ENCODE data around the gene PSMD1.

Gene PSMD1

DNA sequence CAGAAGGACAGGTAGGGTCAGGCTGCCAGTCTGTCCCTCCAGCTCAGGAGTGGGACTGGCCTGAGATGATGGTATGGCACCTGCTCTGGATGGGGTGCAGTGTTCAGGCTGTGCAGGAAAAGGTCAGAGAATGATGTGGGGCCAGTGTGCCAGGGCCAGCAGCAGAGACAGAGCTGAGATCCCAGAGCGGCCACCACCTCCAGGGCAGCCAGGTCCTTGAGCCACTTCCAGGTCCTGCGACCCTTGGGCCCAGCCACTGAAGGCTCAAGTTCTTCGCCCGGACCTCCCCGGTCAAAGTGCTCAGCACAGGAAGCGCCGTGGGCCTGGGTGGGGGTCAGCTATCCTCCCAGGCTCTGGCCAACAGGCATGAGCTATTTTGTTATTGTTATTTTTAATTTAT, 129.7 kb downstream of the PSMD1 start:
- no peak overlapping the region for H3K9ac ChIP-seq (ENCODE audit: low read length)

DNA sequence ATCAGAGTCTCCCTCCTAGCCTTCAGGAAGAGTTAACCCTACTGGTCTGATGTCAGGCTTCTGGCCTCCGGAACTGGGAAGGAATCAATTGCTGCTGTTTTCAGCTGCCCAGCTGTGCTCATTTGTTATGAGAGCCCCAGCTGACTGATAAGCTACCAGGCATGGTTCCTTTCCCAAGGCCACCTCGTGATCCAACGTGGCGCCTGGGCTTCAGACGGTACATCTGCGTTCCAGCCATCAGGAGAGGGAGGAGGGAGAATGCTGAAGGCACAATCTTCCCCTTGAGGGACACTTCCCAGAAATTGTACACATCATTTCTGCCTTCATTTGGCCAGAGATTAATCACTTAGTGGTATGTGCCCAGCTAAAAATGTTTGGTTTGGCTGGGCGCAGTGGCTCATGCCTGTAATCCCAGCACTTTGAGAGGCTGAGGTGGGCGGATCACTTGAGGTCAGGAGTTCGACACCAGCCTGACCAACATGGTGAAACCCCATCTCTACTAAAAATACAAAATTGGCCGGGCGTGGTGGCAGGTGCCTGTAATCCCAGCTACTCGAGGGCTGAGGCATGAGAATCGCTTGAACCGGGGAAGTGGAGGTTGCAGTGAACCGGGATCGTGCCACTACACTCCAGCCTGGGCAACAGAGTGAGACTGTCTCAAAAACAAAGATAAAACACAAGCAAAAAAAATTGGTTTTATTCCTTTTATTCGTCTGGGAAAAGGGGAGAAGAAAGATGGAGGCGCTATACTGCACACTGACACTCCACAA, 131.3 kb downstream of the PSMD1 start:
- H3K9me3 ChIP-seq (ENCODE audit: insufficient read depth, low read length) = no peaks in the 10 kb centered on the region
- 0 out of 2 replicates have a peak, but pooled peaks cover 1% of the 10 kb centered on the region for H3F3A ChIP-seq (ENCODE audit: insufficient read depth)
- no peaks in the 10 kb centered on the region for H3K9me2 ChIP-seq (replicated peaks; ENCODE audit: insufficient read depth, low read length)
- TF ChIP-seq, protein P1, sequence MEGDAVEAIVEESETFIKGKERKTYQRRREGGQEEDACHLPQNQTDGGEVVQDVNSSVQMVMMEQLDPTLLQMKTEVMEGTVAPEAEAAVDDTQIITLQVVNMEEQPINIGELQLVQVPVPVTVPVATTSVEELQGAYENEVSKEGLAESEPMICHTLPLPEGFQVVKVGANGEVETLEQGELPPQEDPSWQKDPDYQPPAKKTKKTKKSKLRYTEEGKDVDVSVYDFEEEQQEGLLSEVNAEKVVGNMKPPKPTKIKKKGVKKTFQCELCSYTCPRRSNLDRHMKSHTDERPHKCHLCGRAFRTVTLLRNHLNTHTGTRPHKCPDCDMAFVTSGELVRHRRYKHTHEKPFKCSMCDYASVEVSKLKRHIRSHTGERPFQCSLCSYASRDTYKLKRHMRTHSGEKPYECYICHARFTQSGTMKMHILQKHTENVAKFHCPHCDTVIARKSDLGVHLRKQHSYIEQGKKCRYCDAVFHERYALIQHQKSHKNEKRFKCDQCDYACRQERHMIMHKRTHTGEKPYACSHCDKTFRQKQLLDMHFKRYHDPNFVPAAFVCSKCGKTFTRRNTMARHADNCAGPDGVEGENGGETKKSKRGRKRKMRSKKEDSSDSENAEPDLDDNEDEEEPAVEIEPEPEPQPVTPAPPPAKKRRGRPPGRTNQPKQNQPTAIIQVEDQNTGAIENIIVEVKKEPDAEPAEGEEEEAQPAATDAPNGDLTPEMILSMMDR (IDR thresholded peaks at IDR 0.05; ENCODE audit: insufficient read depth, low read length, poor library complexity, severe bottlenecking) = no peak
- no peak for TF ChIP-seq EZH2phosphoT487 (conservative IDR thresholded peaks at IDR 0.05; ENCODE audit: low read length)
- H3K27me3 ChIP-seq (ENCODE audit: low read length) = no peaks in the 10 kb centered on the region
- H3K4me2 ChIP-seq (ENCODE audit: low read depth, low read length, poor library complexity, severe bottlenecking) = no peak overlapping the region
- H3K36me3 ChIP-seq (ENCODE audit: low read length) = no peaks in the 10 kb centered on the region
- no peaks in the 10 kb centered on the region for H3K79me2 ChIP-seq (ENCODE audit: insufficient read depth, low read length)
- H2AFZ ChIP-seq (ENCODE audit: low read depth, low read length, severe bottlenecking) = no peak overlapping the region
- H3K9ac ChIP-seq (ENCODE audit: low read length) = no peak overlapping the region
- H3K27ac ChIP-seq (ENCODE audit: low read depth, low read length) = no peak overlapping the region
- H4K20me1 ChIP-seq (ENCODE audit: low read depth, low read length) = no peaks in the 10 kb centered on the region
- H3K4me3 ChIP-seq (ENCODE audit: insufficient read depth, low read length, poor library complexity, severe bottlenecking) = no peak overlapping the region

More for the DNA sequence above, 129.7 kb downstream of the PSMD1 start:
- no peaks in the 10 kb centered on the region for H4K20me1 ChIP-seq (ENCODE audit: low read depth, low read length)
- no peaks in the 10 kb centered on the region for H3K27me3 ChIP-seq (ENCODE audit: low read length)
- no peak overlapping the region for H3K4me2 ChIP-seq (ENCODE audit: low read depth, low read length, poor library complexity, severe bottlenecking)
- no peaks in the 10 kb centered on the region for H3K36me3 ChIP-seq (ENCODE audit: low read length)
- no peak overlapping the region for H2AFZ ChIP-seq (ENCODE audit: low read depth, low read length, severe bottlenecking)
- no peaks in the 10 kb centered on the region for H3K9me2 ChIP-seq (replicated peaks; ENCODE audit: insufficient read depth, low read length)
- H3K4me3 ChIP-seq (ENCODE audit: insufficient read depth, low read length, poor library complexity, severe bottlenecking) = no peak overlapping the region
- no peak overlapping the region for H3K27ac ChIP-seq (ENCODE audit: low read depth, low read length)
- no peaks in the 10 kb centered on the region for H3K9me3 ChIP-seq (ENCODE audit: insufficient read depth, low read length)
- 0 out of 2 replicates have a peak, but pooled peaks cover 9% of the 10 kb centered on the region for H3F3A ChIP-seq (ENCODE audit: insufficient read depth)
- TF ChIP-seq, protein P1 (IDR thresholded peaks at IDR 0.05; ENCODE audit: insufficient read depth, low read length, poor library complexity, severe bottlenecking) = no peak
- TF ChIP-seq EZH2phosphoT487 (conservative IDR thresholded peaks at IDR 0.05; ENCODE audit: low read length) = no peak
- no peaks in the 10 kb centered on the region for H3K79me2 ChIP-seq (ENCODE audit: insufficient read depth, low read length)

DNA sequence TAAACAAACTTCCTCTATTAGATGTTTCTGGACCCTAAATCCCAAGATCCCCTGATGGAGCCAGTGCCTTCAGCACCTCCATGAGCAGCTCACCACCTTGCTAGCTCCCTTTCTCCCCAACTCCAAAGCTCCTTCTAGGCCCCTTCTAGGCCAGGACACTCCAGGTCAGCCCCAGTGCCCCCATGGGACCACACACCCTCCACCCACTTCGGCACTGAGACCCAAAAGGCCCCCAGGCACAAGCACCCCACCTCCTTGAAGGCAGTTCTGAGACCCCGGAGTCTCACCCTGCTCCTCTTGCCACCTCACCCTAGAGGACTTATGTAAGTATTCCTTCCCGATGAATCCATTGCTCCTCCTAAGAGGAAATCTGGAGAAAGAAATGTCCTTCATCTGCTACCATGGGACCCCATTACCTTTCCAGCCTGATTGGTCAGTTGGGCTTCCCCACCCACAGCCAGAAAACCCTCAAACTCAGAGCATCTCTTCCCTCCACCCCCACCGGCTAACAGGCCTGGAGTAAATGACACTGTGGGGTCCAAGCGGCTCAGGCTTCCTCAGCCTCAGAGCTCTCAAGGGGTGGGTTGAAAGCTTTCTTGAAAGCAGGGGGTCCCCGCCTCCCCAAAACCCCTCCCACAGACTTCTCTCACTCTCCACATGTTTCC, 132.0 kb downstream of the PSMD1 start:
- TF ChIP-seq, protein P1 (IDR thresholded peaks at IDR 0.05; ENCODE audit: insufficient read depth, low read length, poor library complexity, severe bottlenecking) = no peak
- no peak for TF ChIP-seq EZH2phosphoT487 (conservative IDR thresholded peaks at IDR 0.05; ENCODE audit: low read length)
- no peak overlapping the region for H3K4me3 ChIP-seq (ENCODE audit: insufficient read depth, low read length, poor library complexity, severe bottlenecking)

More for the DNA sequence above, 132.0 kb downstream of the PSMD1 start:
- Histone ChIP-seq H4K20me1 (ENCODE audit: low read depth, low read length) (no peaks in the 10 kb centered on the region), H3K36me3 (ENCODE audit: low read length) (no peaks in the 10 kb centered on the region), H2AFZ (ENCODE audit: low read depth, low read length, severe bottlenecking) (no peak overlapping the region), H3K9me3 (ENCODE audit: insufficient read depth, low read length) (no peaks in the 10 kb centered on the region), H3K9ac (ENCODE audit: low read length) (no peak overlapping the region), H3K27me3 (ENCODE audit: low read length) (no peaks in the 10 kb centered on the region), H3K9me2 (replicated peaks; ENCODE audit: insufficient read depth, low read length) (no peaks in the 10 kb centered on the region), H3K79me2 (ENCODE audit: insufficient read depth, low read length) (no peaks in the 10 kb centered on the region), H3K4me2 (ENCODE audit: low read depth, low read length, poor library complexity, severe bottlenecking) (no peak overlapping the region), H3F3A (ENCODE audit: insufficient read depth) (no peaks in the 10 kb centered on the region), H3K27ac (ENCODE audit: low read depth, low read length) (no peak overlapping the region)
